ENCODE measurements around the gene FLT4. TPM values are rescaled to one million over a fixed set of nuclear protein-coding genes. Genes with fewer than 3 reads are reported as not detected.

FLT4 gene
- total RNA-seq = 10 to 100 TPM; 22.5 to 35.5 (median 25.1) TPM

GRCh38 chr5:180649297-180650039, at the start of gene FLT4:
FLT4 (minus strand) TSS chr5:180649600; CDS start chr5:180649545, 55 bp downstream.
- intact Hi-C loops (cut with DNase I; ENCODE audit: low total_unique reads) = no loop called here
- H3K4me1 ChIP-seq = peaks cover 0 to 8% of the 10 kb centered on the region in 2 donors
- no peak for TF ChIP-seq CTCF (IDR thresholded peaks at IDR 0.05)
- no peaks in the 10 kb centered on the region for H3K27me3 ChIP-seq
- H3K9me3 ChIP-seq = no peaks in the 10 kb centered on the region
- no peaks in the 10 kb centered on the region for H3K36me3 ChIP-seq
- peak within 1 kb of the TSS; percentile 1 to 24 for H3K27ac ChIP-seq
- H3K4me3 ChIP-seq = peak within 1 kb of the TSS in 1 of 2 donors; percentile 20
- peak in 1 of 2 donors; percentile 7 for DNase-seq

GRCh38 chr5:180699042-180699441, 49.6 kb upstream of the FLT4 start:
- peaks cover 0 to 3% of the 10 kb centered on the region in 2 donors for H3K27me3 ChIP-seq
- no peak overlapping the region for H3K4me3 ChIP-seq
- H3K9me3 ChIP-seq = no peaks in the 10 kb centered on the region
- H3K4me1 ChIP-seq = no peaks in the 10 kb centered on the region
- intact Hi-C loops (cut with DNase I; ENCODE audit: low total_unique reads) = no loop called here
- TF ChIP-seq CTCF (IDR thresholded peaks at IDR 0.05) (no peak), POLR2A (IDR thresholded peaks at IDR 0.05) (no peak)
- H3K36me3 ChIP-seq = no peaks in the 10 kb centered on the region
- no peak for DNase-seq
- no peak overlapping the region for H3K27ac ChIP-seq

GRCh38 chr5:180696116-180696515, 46.7 kb upstream of the FLT4 start:
- Histone ChIP-seq H3K9me3 (no peaks in the 10 kb centered on the region), H3K27me3 (no peaks in the 10 kb centered on the region), H3K36me3 (no peaks in the 10 kb centered on the region), H3K27ac (no peak overlapping the region), H3K4me1 (no peaks in the 10 kb centered on the region), H3K4me3 (no peak overlapping the region)
- TF ChIP-seq POLR2A (IDR thresholded peaks at IDR 0.05) (no peak), CTCF (IDR thresholded peaks at IDR 0.05) (no peak)
- intact Hi-C loops (cut with DNase I; ENCODE audit: low total_unique reads) = no loop called here
- DNase-seq = no peak

GRCh38 chr5:180692429-180692828, 43.0 kb upstream of the FLT4 start:
- intact Hi-C loops (cut with DNase I; ENCODE audit: low total_unique reads) = no loop called here
- H3K27ac ChIP-seq = no peak overlapping the region
- H3K9me3 ChIP-seq = no peaks in the 10 kb centered on the region
- no peaks in the 10 kb centered on the region for H3K36me3 ChIP-seq
- no peak overlapping the region for H3K4me3 ChIP-seq
- no peak for TF ChIP-seq CTCF (IDR thresholded peaks at IDR 0.05)
- TF ChIP-seq POLR2A (IDR thresholded peaks at IDR 0.05) = no peak
- H3K27me3 ChIP-seq = no peaks in the 10 kb centered on the region
- no peaks in the 10 kb centered on the region for H3K4me1 ChIP-seq
- DNase-seq = no peak

GRCh38 chr5:180691046-180691445, 41.6 kb upstream of the FLT4 start:
- no peaks in the 10 kb centered on the region for H3K27me3 ChIP-seq
- H3K9me3 ChIP-seq = no peaks in the 10 kb centered on the region
- no peak for DNase-seq
- no peak overlapping the region for H3K27ac ChIP-seq
- intact Hi-C loops (cut with DNase I; ENCODE audit: low total_unique reads) = no loop called here
- H3K36me3 ChIP-seq = no peaks in the 10 kb centered on the region
- TF ChIP-seq POLR2A (IDR thresholded peaks at IDR 0.05) (no peak), CTCF (IDR thresholded peaks at IDR 0.05) (no peak)
- H3K4me3 ChIP-seq = no peak overlapping the region
- H3K4me1 ChIP-seq = no peaks in the 10 kb centered on the region
